C4-2B (cell line): ENCODE measurements around the gene INSR.

Experiments
- H3K27ac ChIP-seq: fragments of 450-650 bp; 2 replicates; pipeline ENCODE4 v1.5.1; 2017
- CTCF ChIP-seq: fragments of 450-650 bp; conservative IDR thresholded peaks from 2 replicates; pipeline ENCODE4 v1.5.1; 2017; ENCODE audit warnings: mild to moderate bottlenecking
- ZFX ChIP-seq: fragments of 450-650 bp; IDR thresholded peaks from 2 replicates; pipeline ENCODE4 v1.6.1; 2017

INSR gene

GRCh38 chr19:7115721-7116120 lies 178.5 kb downstream of the INSR start:
- no peak overlapping the region for H3K27ac ChIP-seq
- TF ChIP-seq ZFX (no peak), CTCF (no peak)

GRCh38 chr19:7113233-7113632 lies 181.0 kb downstream of the INSR start:
- no peak overlapping the region for H3K27ac ChIP-seq
- TF ChIP-seq ZFX (no peak), CTCF (no peak)

- no peak overlapping the region for H3K27ac ChIP-seq
- no peak for TF ChIP-seq ZFX
- no peak for TF ChIP-seq CTCF
Observed at GRCh38 chr19:7112675-7113074, 181.5 kb downstream of the INSR start.

- TF ChIP-seq ZFX (no peak), CTCF (no peak)
- H3K27ac ChIP-seq: no peak overlapping the region
Observed at GRCh38 chr19:7109678-7110289, 184.4 kb downstream of the INSR start.

GRCh38 chr19:7106711-7107657 lies 187.2 kb downstream of the INSR start:
- TF ChIP-seq CTCF: no peak
- no peak for TF ChIP-seq ZFX
- no peak overlapping the region for H3K27ac ChIP-seq

GRCh38 chr19:7104747-7105447 lies 189.3 kb downstream of the INSR start:
- no peak overlapping the region for H3K27ac ChIP-seq
- no peak for TF ChIP-seq ZFX
- no peak for TF ChIP-seq CTCF
